ENCODE results near the gene SPATA25.
"Not testable (repeated sequence)": the region's sequence is repeated elsewhere in the genome, so short reads cannot be mapped to it uniquely, and the experiment has no call there.

The SPATA25 gene, protein sequence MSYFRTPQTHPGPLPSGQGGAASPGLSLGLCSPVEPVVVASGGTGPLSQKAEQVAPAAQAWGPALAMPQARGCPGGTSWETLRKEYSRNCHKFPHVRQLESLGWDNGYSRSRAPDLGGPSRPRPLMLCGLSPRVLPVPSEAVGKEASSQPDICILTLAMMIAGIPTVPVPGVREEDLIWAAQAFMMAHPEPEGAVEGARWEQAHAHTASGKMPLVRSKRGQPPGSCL
- total RNA-seq = 0.43 to 1.7 reads per million in 2 experiments

DNA sequence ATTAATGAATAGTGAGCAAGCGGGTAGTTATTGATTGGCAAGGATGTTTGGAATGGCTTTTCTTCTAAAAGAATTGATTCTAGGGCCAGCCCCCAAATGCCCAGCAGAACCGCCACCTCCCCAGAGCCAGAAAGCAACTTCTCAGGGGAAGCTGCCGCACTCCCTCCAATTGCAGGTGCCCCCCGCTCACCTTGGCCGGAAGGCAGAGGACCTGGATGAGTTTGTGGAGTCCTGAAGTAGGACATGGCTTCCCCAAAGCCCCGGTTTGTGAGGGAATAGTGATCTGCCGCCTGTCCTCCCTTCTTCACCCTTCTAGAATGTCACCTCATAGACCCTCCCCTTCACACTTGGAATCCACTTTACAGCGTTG is at the start of gene SPATA25:
SPATA25 (minus strand) TSS at position 277 of the 370 bp plus-strand sequence; CDS start at position 245, 32 bp downstream.
- DNase-seq (ENCODE audit: low read depth) = no peak

GRCh38 chr20:45935416-45936046 is 48.1 kb upstream of the SPATA25 start:
- DNase-seq (ENCODE audit: low read depth) = no peak

DNA sequence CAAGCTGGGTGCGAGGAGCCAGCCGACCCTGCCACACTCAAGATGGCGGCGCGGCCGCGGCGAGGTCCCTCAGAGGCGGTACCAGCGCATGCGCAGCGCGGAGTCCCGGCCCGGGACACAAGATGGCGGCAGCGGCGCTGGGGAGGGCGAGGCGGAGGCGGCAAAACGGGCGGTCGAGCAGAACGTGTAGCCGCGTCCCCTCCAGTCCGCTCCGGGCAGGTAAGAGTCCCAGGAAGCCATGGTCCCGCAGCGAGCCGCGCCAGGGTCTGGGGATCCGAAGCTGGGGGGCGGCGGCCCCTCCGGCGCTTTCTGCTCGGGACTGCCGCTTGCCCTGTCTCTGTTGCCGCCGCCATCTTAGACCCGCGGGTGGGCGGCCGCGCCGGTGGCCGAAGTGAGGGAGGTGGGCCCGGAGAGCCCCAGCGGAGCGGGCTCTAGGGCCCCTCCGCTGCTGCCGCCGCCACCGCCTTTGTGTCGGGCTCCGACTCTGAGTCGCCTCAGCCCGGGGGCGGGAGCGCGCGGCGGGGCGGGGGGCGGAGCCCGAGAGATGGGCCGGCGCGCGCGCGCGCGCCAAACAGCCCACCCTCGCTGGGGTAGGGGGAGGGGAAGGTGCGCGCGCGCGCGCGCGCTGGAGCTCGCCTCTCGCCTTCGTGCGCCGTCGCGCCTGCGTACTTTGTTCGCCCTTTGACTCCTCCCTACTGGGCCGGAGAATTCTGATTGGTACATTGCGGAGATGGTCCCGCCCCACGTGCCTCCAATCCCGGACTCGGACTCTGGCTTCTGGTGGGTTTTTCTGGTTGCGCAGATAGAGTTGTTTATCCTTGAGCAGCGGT is 47.4 kb upstream of the SPATA25 start, which contains the start of gene PCIF1:
PCIF1 (plus strand) TSS at position 98 of the 830 bp plus-strand sequence. CDS start 4,317 bp downstream, outside the sequence.
- peak; percentile 97 for DNase-seq (ENCODE audit: low read depth)

DNA sequence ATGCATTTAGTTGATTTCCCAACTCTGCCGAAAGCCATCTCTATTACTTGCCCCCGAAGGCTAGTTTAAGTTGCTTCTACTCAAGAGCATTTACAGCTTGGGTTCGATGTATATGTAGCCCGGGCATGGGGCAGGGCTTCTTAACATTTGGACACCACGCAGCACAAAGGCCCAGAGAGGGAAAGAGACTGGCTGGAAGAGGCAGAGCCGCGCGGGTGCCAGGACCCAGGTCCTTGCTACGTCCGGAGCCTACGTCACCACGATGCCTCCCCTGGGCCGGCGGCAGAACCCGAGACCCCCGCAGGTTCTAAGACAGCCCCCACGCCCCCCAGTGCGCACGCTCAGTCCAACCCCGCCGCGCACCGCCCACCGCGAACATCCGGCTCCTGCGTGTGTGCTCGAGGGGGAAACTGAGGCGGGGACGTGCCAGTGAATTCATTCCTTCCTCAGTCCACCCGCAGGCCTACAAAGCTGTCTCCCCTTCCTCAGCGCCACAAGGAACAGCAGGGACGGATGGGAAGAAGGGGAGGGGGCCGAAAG is 46.7 kb upstream of the SPATA25 start:
- no peak for DNase-seq (ENCODE audit: low read depth)

DNA sequence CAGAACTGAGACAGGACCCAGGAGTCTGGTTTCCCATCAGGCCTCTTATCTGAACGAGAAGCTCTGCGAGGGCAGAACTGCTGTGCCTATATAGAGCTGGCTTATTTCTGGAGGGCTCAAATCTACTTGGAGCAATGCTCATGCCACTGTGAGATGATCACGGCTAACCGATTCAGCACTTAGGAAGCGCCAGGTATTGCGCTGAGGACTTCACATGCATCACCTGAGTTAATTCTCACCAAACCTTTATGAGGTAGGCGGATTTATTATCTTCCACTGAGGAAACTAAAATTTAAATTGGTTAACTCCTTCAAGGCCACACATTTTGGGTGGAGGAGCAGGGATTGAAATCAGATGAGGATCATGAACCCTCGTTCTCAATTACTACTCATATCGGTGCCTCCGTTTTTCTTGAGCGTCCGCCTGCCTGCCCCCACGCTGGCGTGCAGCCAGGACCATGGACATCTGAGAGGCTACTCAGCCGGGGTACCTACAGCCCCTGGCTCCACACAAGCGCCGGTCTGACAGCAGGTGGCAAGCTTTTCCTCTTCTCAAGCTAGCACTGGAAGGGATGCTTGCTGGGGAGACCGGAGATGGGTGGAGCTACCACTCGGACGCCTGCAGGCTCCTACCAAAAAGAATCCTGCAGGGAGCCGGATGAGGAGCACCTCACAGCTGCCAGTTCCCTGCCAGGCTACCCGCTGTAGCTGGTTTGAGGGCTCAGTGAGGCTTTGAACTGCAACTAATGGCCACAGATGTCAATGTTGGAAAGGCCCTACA is 46.0 kb upstream of the SPATA25 start:
- peak; percentile 39 for DNase-seq (ENCODE audit: low read depth)

- not testable (repeated sequence) for DNase-seq (ENCODE audit: low read depth)
Observed at GRCh38 chr20:45931680-45932079, 44.3 kb upstream of the SPATA25 start.

- no peak for DNase-seq (ENCODE audit: low read depth)
Observed at GRCh38 chr20:45927071-45927878, 39.9 kb upstream of the SPATA25 start.

- no peak for DNase-seq (ENCODE audit: low read depth)
Observed at GRCh38 chr20:45926731-45927070, 39.3 kb upstream of the SPATA25 start.

DNA sequence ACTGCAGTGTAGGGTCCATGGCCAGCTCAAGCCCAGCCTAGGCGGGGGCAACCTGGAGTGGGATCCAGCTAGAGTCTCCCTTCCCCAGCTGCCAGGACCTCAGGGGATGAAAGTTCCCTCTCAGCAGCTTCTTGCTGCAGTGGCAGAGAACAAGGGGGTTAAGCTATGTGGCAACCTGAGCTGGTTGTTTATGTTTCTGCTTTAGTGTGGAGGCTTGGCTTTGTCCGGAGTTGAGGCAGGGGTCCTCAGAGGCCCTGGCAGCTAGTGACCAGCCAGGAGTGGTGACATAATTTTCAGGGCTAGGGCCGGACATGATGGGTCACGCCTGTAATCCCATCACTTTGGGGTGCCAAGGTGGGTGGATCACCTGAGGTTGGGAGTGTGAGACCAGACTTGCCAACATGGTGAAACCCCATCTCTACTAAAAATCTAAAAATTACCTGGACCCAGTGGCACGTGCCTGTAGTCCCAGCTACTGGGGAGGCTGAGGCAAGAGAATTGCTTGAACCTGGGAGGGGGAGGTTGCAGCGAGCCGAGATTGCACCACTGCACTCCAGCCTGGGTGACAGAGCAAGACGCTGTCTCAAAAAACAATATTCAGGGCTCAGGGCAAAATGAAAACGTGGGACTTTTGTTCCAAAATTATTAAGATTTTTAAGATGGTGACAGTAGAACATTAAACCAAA is 38.5 kb upstream of the SPATA25 start:
- no peak for DNase-seq (ENCODE audit: low read depth)

DNA sequence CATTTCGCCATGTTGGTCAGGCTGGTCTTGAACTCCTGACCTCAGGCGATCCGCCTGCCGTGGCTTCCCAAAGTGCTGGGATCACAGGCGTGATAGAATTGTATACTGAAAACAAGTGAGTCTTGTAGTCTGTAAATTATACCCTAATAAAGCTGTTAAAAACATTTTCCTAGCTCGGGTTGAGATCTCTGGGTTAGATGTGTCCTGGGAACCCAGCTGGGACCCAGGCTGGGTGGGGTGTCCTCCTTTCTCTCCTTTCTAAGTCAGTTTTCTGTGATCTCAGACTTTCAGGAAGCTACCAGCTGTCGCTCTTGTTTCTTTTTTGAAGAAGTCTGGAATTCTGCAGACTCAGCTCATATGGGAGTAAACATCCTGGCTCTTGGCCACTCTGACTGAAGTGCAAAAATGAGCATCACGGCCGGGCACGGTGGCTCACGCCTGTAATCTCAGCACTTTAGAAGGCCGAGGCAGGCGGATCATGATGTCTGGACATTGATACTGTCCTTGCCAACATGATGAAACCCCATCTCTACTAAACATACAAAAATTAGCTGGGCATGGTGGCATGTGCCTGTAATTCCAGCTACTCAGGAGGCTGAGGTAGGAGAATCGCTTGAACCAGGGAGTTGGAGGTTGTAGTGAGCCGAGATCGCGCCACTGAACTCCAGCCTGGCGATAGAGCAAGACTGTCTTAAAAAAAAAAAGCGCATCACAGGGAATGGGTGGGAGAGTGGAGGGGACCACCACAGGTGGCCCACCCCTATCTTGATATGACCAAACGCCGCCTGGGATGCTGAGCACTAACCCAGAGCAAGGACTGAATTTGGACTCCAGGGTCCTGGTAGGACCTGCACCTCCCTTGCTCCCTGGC is 37.2 kb upstream of the SPATA25 start:
- no peak for DNase-seq (ENCODE audit: low read depth)

DNA sequence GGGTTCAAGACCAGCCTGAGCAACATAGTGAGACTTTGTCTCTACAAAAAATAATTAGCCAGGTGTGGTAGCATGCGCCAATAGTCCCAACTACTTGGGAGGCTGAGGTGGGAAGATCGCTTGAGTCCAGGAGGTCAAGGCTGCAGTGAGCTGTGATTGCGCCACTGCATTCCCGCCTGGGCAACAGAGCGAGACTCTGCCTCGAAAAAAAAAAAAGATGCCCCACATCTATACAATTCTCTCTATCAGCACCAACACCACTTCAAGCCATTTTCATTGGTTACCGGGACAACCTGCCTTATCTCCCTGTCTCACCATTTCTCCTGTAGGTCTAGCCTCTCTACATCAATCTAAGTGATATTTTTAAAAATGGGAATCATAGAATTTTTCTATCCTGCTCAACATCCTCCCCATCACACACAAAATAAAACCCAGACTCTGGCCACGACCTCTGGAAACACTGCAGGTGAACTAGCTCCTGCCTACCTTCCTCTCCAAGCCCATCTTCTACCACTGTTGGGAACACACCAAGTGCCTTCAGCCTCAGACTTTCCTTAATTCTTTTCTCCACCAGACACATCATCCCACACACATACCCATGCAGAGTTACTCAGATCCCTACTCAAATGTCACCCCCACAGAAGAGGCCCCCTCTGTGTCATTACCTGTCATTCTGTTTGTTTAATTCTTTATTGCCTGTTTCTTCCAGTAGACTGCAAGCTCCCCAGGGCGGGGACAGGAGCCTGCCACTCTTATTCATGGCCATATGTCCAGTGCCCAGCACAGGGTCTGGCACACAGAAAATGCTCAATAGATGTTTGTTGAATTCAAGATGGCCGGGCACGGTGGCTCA is 34.1 kb upstream of the SPATA25 start:
- no peak for DNase-seq (ENCODE audit: low read depth)

GRCh38 chr20:45920462-45921336 is 33.3 kb upstream of the SPATA25 start:
- no peak for DNase-seq (ENCODE audit: low read depth)

DNA sequence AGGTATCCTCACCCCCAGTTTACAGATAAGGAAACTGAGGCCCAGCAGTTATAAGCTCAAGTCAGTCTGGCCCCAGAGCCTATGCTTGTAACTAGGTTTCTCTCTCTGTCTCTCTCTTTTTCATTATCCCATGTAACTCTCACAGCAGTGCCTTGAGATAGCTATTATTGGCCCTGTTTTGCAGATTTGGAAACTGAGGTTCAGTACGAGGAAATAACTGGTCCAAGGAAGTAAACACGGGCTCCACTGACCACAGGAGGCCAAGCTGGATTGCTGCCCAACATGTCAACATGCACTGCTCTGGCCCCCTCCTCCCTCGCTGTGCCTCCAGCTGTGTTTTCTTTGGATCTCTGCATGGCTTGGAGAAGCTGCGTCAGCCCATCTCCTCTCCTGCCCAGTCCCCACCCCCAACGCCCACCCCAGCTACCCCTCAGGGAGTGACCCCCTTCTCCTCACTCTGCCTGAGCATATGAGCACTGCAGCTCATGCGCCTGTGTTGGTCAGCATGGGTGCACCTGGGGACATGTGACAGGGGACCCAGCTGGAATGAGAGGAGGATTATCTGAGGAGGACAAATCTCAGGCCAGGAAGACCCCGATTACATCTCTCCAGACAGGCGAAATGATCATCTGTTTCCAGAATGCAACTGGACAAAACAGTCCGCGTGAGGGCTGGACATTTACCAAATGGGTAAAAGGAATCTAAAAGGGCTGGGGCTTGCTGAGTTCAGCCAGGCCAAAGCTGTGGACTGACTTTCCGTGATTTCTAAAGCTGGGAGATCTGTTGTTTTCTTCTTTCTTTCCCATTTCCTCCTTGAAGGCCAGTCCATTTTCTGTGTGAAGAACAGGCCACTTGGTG is 32.3 kb upstream of the SPATA25 start:
- no peak for DNase-seq (ENCODE audit: low read depth)

DNA sequence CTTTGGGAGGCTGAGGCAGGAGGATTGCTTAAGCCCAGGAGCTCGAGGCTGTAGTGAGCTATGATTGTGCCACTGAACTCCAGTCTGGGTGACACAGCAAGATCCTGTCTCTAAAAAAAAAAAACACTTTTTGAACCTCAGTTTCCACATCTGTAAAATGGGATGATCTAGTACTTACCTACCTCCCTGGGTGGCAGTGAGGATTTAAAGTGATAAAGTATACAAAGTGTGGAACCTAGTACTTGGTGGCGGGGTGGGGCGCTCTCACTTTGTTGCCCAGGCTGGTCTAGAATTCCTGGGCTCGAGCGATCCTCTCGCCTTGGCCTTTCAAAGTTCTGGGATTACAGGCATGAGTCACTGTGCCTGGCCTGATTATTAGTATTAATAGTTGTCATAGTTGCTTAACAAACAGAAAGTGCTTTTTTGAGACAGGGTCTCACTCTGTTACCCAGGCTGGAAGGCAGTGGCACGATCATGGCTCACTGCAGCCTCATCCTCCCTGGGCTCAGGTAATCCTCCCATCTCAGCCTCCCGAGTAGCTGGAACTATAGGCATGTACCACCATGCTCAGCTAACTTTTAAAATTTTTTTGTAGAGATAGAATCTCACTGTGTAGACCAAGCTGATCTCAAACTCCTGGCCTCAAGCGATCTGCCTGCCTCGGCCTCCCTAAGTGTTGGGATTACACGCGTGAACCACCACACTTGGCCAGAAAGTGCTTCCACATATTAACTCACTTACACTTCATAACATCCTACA is 31.5 kb upstream of the SPATA25 start:
- DNase-seq (ENCODE audit: low read depth) = no peak

- DNase-seq (ENCODE audit: low read depth) = no peak
Observed at GRCh38 chr20:45918182-45918737, 30.8 kb upstream of the SPATA25 start.

Data from T follicular helper cell (primary cell).